Measurements from ENCODE around the gene PTCD3.

- TF ChIP-seq, protein P1, sequence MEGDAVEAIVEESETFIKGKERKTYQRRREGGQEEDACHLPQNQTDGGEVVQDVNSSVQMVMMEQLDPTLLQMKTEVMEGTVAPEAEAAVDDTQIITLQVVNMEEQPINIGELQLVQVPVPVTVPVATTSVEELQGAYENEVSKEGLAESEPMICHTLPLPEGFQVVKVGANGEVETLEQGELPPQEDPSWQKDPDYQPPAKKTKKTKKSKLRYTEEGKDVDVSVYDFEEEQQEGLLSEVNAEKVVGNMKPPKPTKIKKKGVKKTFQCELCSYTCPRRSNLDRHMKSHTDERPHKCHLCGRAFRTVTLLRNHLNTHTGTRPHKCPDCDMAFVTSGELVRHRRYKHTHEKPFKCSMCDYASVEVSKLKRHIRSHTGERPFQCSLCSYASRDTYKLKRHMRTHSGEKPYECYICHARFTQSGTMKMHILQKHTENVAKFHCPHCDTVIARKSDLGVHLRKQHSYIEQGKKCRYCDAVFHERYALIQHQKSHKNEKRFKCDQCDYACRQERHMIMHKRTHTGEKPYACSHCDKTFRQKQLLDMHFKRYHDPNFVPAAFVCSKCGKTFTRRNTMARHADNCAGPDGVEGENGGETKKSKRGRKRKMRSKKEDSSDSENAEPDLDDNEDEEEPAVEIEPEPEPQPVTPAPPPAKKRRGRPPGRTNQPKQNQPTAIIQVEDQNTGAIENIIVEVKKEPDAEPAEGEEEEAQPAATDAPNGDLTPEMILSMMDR (IDR thresholded peaks at IDR 0.05): no peak
- TF ChIP-seq POLR2A (IDR thresholded peaks at IDR 0.05): no peak
Observed at GRCh38 chr2:86134709-86135108, 28.7 kb downstream of the PTCD3 start.
